ENCODE results near the gene NKAIN2.

DNA sequence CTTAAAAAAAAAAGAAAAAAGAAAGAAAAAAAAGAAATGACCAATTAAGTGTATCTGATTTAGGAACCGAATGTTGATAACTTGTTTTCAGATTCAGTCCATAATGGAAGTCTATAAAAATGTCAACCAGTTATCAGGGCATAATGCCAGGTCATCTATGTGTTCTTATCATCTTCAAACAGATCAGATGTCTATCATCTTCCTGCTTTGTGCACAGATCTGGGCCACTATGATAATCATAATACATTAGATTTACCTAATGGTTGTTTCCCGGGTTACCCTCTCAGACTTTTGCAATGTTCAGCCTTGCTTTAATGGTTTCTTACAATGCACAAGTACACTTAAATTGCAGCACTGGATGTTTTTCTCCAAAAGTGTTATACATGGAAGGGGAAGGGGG is 100.6 kb downstream of the NKAIN2 start:
- TF ChIP-seq, protein P1, sequence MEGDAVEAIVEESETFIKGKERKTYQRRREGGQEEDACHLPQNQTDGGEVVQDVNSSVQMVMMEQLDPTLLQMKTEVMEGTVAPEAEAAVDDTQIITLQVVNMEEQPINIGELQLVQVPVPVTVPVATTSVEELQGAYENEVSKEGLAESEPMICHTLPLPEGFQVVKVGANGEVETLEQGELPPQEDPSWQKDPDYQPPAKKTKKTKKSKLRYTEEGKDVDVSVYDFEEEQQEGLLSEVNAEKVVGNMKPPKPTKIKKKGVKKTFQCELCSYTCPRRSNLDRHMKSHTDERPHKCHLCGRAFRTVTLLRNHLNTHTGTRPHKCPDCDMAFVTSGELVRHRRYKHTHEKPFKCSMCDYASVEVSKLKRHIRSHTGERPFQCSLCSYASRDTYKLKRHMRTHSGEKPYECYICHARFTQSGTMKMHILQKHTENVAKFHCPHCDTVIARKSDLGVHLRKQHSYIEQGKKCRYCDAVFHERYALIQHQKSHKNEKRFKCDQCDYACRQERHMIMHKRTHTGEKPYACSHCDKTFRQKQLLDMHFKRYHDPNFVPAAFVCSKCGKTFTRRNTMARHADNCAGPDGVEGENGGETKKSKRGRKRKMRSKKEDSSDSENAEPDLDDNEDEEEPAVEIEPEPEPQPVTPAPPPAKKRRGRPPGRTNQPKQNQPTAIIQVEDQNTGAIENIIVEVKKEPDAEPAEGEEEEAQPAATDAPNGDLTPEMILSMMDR (IDR thresholded peaks at IDR 0.05) = no peak
- TF ChIP-seq POLR2A (IDR thresholded peaks at IDR 0.05) = no peak
